Measurements from ENCODE around the gene CEACAM3. TPM values are rescaled to one million over a fixed set of nuclear protein-coding genes. Genes with fewer than 3 reads are reported as not detected.
"Not testable (repeated sequence)": the region's sequence is repeated elsewhere in the genome, so short reads cannot be mapped to it uniquely, and the experiment has no call there.

CEACAM3 gene
- total RNA-seq, 2 donors from 2014 or later, result not detected

- peak overlapping the region; percentile 21 for H3K4me3 Mint-ChIP-seq
- Histone ChIP-seq H3K27me3 (ENCODE audit: control insufficient read depth, insufficient read depth, low read length, poor library complexity, severe bottlenecking) (peaks cover 39% of the 10 kb centered on the region), H3K9ac (ENCODE audit: extremely low read depth, low read length, poor library complexity, severe bottlenecking) (no peak overlapping the region), H3K4me3 (ENCODE audit: low read length) (no peak overlapping the region), H3K9me3 (ENCODE audit: control insufficient read depth, low read length) (no peaks in the 10 kb centered on the region), H3K27ac (ENCODE audit: low read depth, low read length) (no peak overlapping the region), H3K36me3 (ENCODE audit: control insufficient read depth, insufficient read depth, low read length) (no peaks in the 10 kb centered on the region), H3K4me1 (ENCODE audit: control insufficient read depth, insufficient read depth, low read length) (no peaks in the 10 kb centered on the region)
- peak; percentile 88 for DNase-seq
- 0 to 4% methylated on average over 2 to 10 of the region's 10 CpGs for WGBS, 2 experiments (ENCODE audit: insufficient coverage in 1 of 2, insufficient read length in 1 of 2)
- no peaks in the 10 kb centered on the region for H3K4me1 Mint-ChIP-seq
- peaks cover 51% of the 10 kb centered on the region for H3K27me3 Mint-ChIP-seq (ENCODE audit: insufficient read depth)
- H3K9me3 Mint-ChIP-seq, result peaks cover 3% of the 10 kb centered on the region
- H3K36me3 Mint-ChIP-seq (ENCODE audit: low read depth), result no peaks in the 10 kb centered on the region
- TF ChIP-seq, protein P1, sequence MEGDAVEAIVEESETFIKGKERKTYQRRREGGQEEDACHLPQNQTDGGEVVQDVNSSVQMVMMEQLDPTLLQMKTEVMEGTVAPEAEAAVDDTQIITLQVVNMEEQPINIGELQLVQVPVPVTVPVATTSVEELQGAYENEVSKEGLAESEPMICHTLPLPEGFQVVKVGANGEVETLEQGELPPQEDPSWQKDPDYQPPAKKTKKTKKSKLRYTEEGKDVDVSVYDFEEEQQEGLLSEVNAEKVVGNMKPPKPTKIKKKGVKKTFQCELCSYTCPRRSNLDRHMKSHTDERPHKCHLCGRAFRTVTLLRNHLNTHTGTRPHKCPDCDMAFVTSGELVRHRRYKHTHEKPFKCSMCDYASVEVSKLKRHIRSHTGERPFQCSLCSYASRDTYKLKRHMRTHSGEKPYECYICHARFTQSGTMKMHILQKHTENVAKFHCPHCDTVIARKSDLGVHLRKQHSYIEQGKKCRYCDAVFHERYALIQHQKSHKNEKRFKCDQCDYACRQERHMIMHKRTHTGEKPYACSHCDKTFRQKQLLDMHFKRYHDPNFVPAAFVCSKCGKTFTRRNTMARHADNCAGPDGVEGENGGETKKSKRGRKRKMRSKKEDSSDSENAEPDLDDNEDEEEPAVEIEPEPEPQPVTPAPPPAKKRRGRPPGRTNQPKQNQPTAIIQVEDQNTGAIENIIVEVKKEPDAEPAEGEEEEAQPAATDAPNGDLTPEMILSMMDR (conservative IDR thresholded peaks at IDR 0.05), result peak; percentile 89
- H3K27ac Mint-ChIP-seq, result no peak overlapping the region
These were observed 10.7 kb upstream of the CEACAM3 start for GRCh38 chr19:41785653-41786052.

DNA sequence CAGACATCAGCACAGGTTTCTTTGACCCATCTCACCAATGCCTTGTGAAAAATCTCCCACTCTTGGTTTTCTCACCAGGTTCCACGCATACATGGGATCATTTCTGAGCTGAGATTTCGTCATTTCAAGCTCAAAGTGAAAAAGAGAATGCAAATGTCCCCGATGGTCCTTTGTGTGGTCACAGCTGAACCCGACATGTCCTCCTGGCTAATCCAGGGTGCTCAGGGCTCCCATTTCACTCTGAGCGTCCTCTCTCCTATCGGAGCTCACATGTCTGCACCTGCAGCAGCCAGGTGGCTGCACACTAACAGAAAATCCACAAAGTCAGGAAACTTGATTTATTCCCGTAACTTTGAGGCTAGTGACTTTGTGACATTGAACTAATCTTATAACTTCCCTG, 9.3 kb upstream of the CEACAM3 start:
- Mint-ChIP-seq H3K4me3 (no peak overlapping the region), H3K36me3 (ENCODE audit: low read depth) (no peaks in the 10 kb centered on the region), H3K4me1 (no peaks in the 10 kb centered on the region), H3K27ac (no peak overlapping the region), H3K27me3 (ENCODE audit: insufficient read depth) (peaks cover 55% of the 10 kb centered on the region), H3K9me3 (no peaks in the 10 kb centered on the region)
- H3K4me3 ChIP-seq (ENCODE audit: low read length), result no peak overlapping the region
- 64 to 68% methylated on average over 6 to 7 of the region's 7 CpGs for WGBS, 2 experiments (ENCODE audit: insufficient coverage in 1 of 2, insufficient read length in 1 of 2)
- DNase-seq, result no peak
- H3K9me3 ChIP-seq (ENCODE audit: control insufficient read depth, low read length), result no peaks in the 10 kb centered on the region
- H3K27ac ChIP-seq (ENCODE audit: low read depth, low read length), result no peak overlapping the region
- H3K36me3 ChIP-seq (ENCODE audit: control insufficient read depth, insufficient read depth, low read length), result no peaks in the 10 kb centered on the region
- TF ChIP-seq, protein P1 (conservative IDR thresholded peaks at IDR 0.05), result no peak
- H3K9ac ChIP-seq (ENCODE audit: extremely low read depth, low read length, poor library complexity, severe bottlenecking), result no peak overlapping the region
- peaks cover 42% of the 10 kb centered on the region for H3K27me3 ChIP-seq (ENCODE audit: control insufficient read depth, insufficient read depth, low read length, poor library complexity, severe bottlenecking)
- H3K4me1 ChIP-seq (ENCODE audit: control insufficient read depth, insufficient read depth, low read length), result no peaks in the 10 kb centered on the region

DNA sequence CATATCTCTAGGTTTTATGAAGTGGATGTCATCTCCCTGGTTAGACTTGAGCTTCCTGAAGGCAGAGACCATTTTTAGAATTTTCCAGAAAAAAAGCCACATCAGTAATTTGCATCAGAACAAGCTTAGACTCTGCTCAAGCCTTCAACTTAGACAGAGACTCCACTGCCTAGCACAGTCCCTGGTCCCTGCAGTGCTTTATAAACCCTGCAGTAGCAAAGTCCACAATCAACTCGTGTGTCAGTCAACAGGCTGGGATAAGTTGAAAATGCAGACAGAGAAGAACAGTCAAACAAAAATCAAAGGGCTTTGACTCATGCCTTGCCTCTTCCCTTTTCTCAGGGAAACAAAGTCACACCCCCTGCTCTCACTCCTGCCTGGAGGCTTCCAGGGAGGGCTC, 7.9 kb upstream of the CEACAM3 start:
- no CpG with 5 or more reads among the region's 1 CpG for WGBS, 2 experiments (ENCODE audit: insufficient coverage in 1 of 2, insufficient read length in 1 of 2)
- H3K4me1 ChIP-seq (ENCODE audit: control insufficient read depth, insufficient read depth, low read length); H3K4me3 Mint-ChIP-seq; H3K27ac ChIP-seq (ENCODE audit: low read depth, low read length); H3K9me3 Mint-ChIP-seq; H3K27ac Mint-ChIP-seq; DNase-seq; H3K36me3 Mint-ChIP-seq (ENCODE audit: low read depth); H3K36me3 ChIP-seq (ENCODE audit: control insufficient read depth, insufficient read depth, low read length); H3K9me3 ChIP-seq (ENCODE audit: control insufficient read depth, low read length); H3K4me1 Mint-ChIP-seq; H3K4me3 ChIP-seq (ENCODE audit: low read length); H3K9ac ChIP-seq (ENCODE audit: extremely low read depth, low read length, poor library complexity, severe bottlenecking): not testable (repeated sequence)
- H3K27me3 Mint-ChIP-seq (ENCODE audit: insufficient read depth), result peaks cover 65% of the 10 kb centered on the region
- peaks cover 49% of the 10 kb centered on the region for H3K27me3 ChIP-seq (ENCODE audit: control insufficient read depth, insufficient read depth, low read length, poor library complexity, severe bottlenecking)

DNA sequence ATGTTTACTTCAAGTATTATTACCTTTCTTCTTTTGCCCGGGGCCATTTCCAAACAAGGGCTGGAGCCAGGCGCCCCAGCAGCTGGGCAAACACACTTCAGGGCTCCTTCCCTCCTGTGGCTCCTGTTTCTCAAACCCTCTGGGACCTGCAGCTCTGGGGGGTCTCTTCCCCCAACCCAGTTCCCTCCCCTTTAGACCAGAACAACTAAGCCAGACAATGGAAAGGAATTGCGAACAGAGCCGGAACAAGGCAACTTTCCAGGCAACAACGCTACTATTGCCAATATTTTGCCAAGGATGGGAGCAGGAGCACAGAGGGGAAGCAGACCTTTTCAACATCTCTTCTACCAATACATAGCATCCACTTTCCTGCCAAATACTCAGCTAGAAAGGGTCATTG, 7.3 kb upstream of the CEACAM3 start:
- H3K27ac ChIP-seq (ENCODE audit: low read depth, low read length); H3K4me3 ChIP-seq (ENCODE audit: low read length); H3K4me3 Mint-ChIP-seq; DNase-seq; H3K9ac ChIP-seq (ENCODE audit: extremely low read depth, low read length, poor library complexity, severe bottlenecking); H3K9me3 Mint-ChIP-seq; H3K4me1 Mint-ChIP-seq; H3K4me1 ChIP-seq (ENCODE audit: control insufficient read depth, insufficient read depth, low read length); H3K36me3 Mint-ChIP-seq (ENCODE audit: low read depth); H3K36me3 ChIP-seq (ENCODE audit: control insufficient read depth, insufficient read depth, low read length); H3K9me3 ChIP-seq (ENCODE audit: control insufficient read depth, low read length); H3K27ac Mint-ChIP-seq: not testable (repeated sequence)
- H3K27me3 ChIP-seq (ENCODE audit: control insufficient read depth, insufficient read depth, low read length, poor library complexity, severe bottlenecking), result peaks cover 48% of the 10 kb centered on the region
- 63% methylated on average over 4 of the region's 5 CpGs; no CpG with 5 or more reads in 1 of the 2 experiments for WGBS, 2 experiments (ENCODE audit: insufficient coverage in 1 of 2, insufficient read length in 1 of 2)
- peaks cover 65% of the 10 kb centered on the region for H3K27me3 Mint-ChIP-seq (ENCODE audit: insufficient read depth)
